ENCODE measurements around the gene COL6A5.
"Not testable (repeated sequence)": the region's sequence is repeated elsewhere in the genome, so short reads cannot be mapped to it uniquely, and the experiment has no call there.

Gene COL6A5

GRCh38 chr3:130345487-130346079, at the start of gene COL6A5:
Gene COL6A5 (plus strand): TSS chr3:130345672. CDS start chr3:130373639, 27,967 bp downstream.
- H3K9me3 Mint-ChIP-seq: peaks cover 2% of the 10 kb centered on the region
- no peak within 1 kb of the TSS for H3K27ac Mint-ChIP-seq
- no peaks in the 10 kb centered on the region for H3K36me3 Mint-ChIP-seq
- ATAC-seq (no peak), DNase-seq (ENCODE audit: low spot score in 2 of 2) (no peak)
- H3K4me3 Mint-ChIP-seq: no peak within 1 kb of the TSS
- no peaks in the 10 kb centered on the region for H3K4me1 Mint-ChIP-seq

- Mint-ChIP-seq H3K4me1 (no peaks in the 10 kb centered on the region), H3K27ac (no peak overlapping the region), H3K4me3 (no peak overlapping the region), H3K36me3 (no peaks in the 10 kb centered on the region), H3K9me3 (no peaks in the 10 kb centered on the region)
- ATAC-seq (no peak), DNase-seq (ENCODE audit: low spot score in 2 of 2) (no peak)
These were observed 45.9 kb upstream of the COL6A5 start for GRCh38 chr3:130299531-130299930.

- Mint-ChIP-seq H3K27ac (no peak overlapping the region), H3K4me1 (no peaks in the 10 kb centered on the region), H3K4me3 (no peak overlapping the region), H3K36me3 (no peaks in the 10 kb centered on the region), H3K9me3 (no peaks in the 10 kb centered on the region)
- no peak for ATAC-seq
- DNase-seq (ENCODE audit: low spot score in 2 of 2): no peak
These were observed 44.6 kb upstream of the COL6A5 start for GRCh38 chr3:130300888-130301287.

GRCh38 chr3:130310109-130310508, 35.4 kb upstream of the COL6A5 start:
- Mint-ChIP-seq H3K4me1 (no peaks in the 10 kb centered on the region), H3K36me3 (no peaks in the 10 kb centered on the region), H3K4me3 (no peak overlapping the region), H3K27ac (no peak overlapping the region), H3K9me3 (no peaks in the 10 kb centered on the region)
- DNase-seq (ENCODE audit: low spot score in 2 of 2) (no peak), ATAC-seq (no peak)

- Mint-ChIP-seq H3K27ac (no peak overlapping the region), H3K9me3 (no peaks in the 10 kb centered on the region), H3K36me3 (no peaks in the 10 kb centered on the region), H3K4me1 (no peaks in the 10 kb centered on the region), H3K4me3 (no peak overlapping the region)
- ATAC-seq (no peak), DNase-seq (ENCODE audit: low spot score in 2 of 2) (no peak)
These were observed 33.1 kb upstream of the COL6A5 start for GRCh38 chr3:130312374-130312773.

- H3K36me3 Mint-ChIP-seq: no peaks in the 10 kb centered on the region
- H3K4me1 Mint-ChIP-seq: no peaks in the 10 kb centered on the region
- no peak overlapping the region for H3K4me3 Mint-ChIP-seq
- no peaks in the 10 kb centered on the region for H3K9me3 Mint-ChIP-seq
- DNase-seq (ENCODE audit: low spot score in 2 of 2) (no peak), ATAC-seq (no peak)
- no peak overlapping the region for H3K27ac Mint-ChIP-seq
These were observed 29.3 kb upstream of the COL6A5 start for GRCh38 chr3:130316169-130316568.

- Mint-ChIP-seq H3K4me3 (no peak overlapping the region), H3K9me3 (peaks cover 4% of the 10 kb centered on the region), H3K27ac (no peak overlapping the region), H3K4me1 (no peaks in the 10 kb centered on the region), H3K36me3 (no peaks in the 10 kb centered on the region)
- ATAC-seq (no peak), DNase-seq (ENCODE audit: low spot score in 2 of 2) (no peak)
These were observed 22.0 kb upstream of the COL6A5 start for GRCh38 chr3:130323503-130323902.

- Mint-ChIP-seq H3K4me3 (no peak overlapping the region), H3K27ac (no peak overlapping the region), H3K36me3 (no peaks in the 10 kb centered on the region), H3K9me3 (peaks cover 7% of the 10 kb centered on the region), H3K4me1 (no peaks in the 10 kb centered on the region)
- ATAC-seq (no peak), DNase-seq (ENCODE audit: low spot score in 2 of 2) (no peak)
These were observed 4.7 kb upstream of the COL6A5 start for GRCh38 chr3:130340766-130341165.

- Mint-ChIP-seq H3K27ac (no peak overlapping the region), H3K36me3 (no peaks in the 10 kb centered on the region)
- peak; percentile 76 for ATAC-seq
These were observed 4.1 kb upstream of the COL6A5 start for GRCh38 chr3:130341388-130341787.

GRCh38 chr3:130341882-130342281, 3.6 kb upstream of the COL6A5 start:
- no peak overlapping the region for H3K4me3 Mint-ChIP-seq
- H3K4me1 Mint-ChIP-seq: no peaks in the 10 kb centered on the region
- no peaks in the 10 kb centered on the region for H3K36me3 Mint-ChIP-seq
- no peak for DNase-seq (ENCODE audit: low spot score in 2 of 2)
- no peak overlapping the region for H3K27ac Mint-ChIP-seq
- no peak for ATAC-seq
- H3K9me3 Mint-ChIP-seq: peaks cover 7% of the 10 kb centered on the region

More at GRCh38 chr3:130341388-130341787, 4.1 kb upstream of the COL6A5 start:
- no peak overlapping the region for H3K4me3 Mint-ChIP-seq
- no peak for DNase-seq (ENCODE audit: low spot score in 2 of 2)
- H3K9me3 Mint-ChIP-seq: peaks cover 7% of the 10 kb centered on the region
- H3K4me1 Mint-ChIP-seq: no peaks in the 10 kb centered on the region

- ATAC-seq: no peak
- no peak for DNase-seq (ENCODE audit: low spot score in 2 of 2)
- Mint-ChIP-seq H3K4me1 (no peaks in the 10 kb centered on the region), H3K9me3 (peaks cover under 1% of the 10 kb centered on the region), H3K4me3 (no peak overlapping the region), H3K36me3 (no peaks in the 10 kb centered on the region), H3K27ac (no peak overlapping the region)
These were observed 2.4 kb upstream of the COL6A5 start for GRCh38 chr3:130342821-130343661.

- H3K9me3 Mint-ChIP-seq; ATAC-seq; H3K27ac Mint-ChIP-seq; H3K36me3 Mint-ChIP-seq; H3K4me3 Mint-ChIP-seq; DNase-seq (ENCODE audit: low spot score in 2 of 2); H3K4me1 Mint-ChIP-seq: not testable (repeated sequence)
These were observed 2.8 kb downstream of the COL6A5 start for GRCh38 chr3:130348258-130348657.

GRCh38 chr3:130354430-130354829, 9.0 kb downstream of the COL6A5 start:
- no peaks in the 10 kb centered on the region for H3K4me1 Mint-ChIP-seq
- DNase-seq (ENCODE audit: low spot score in 2 of 2) (no peak), ATAC-seq (peak; percentile 70)
- no peaks in the 10 kb centered on the region for H3K9me3 Mint-ChIP-seq
- no peak overlapping the region for H3K4me3 Mint-ChIP-seq
- no peak overlapping the region for H3K27ac Mint-ChIP-seq
- H3K36me3 Mint-ChIP-seq: no peaks in the 10 kb centered on the region

- no peak overlapping the region for H3K27ac Mint-ChIP-seq
- H3K4me3 Mint-ChIP-seq: no peak overlapping the region
- DNase-seq (ENCODE audit: low spot score in 2 of 2): no peak
- H3K9me3 Mint-ChIP-seq: peaks cover 3% of the 10 kb centered on the region
- H3K4me1 Mint-ChIP-seq: no peaks in the 10 kb centered on the region
- no peaks in the 10 kb centered on the region for H3K36me3 Mint-ChIP-seq
- ATAC-seq: no peak
These were observed 28.6 kb downstream of the COL6A5 start for GRCh38 chr3:130374033-130374432.

- Mint-ChIP-seq H3K9me3 (peaks cover 3% of the 10 kb centered on the region), H3K4me1 (no peaks in the 10 kb centered on the region), H3K4me3 (no peak overlapping the region), H3K27ac (no peak overlapping the region), H3K36me3 (no peaks in the 10 kb centered on the region)
- ATAC-seq: peak; percentile 19
- no peak for DNase-seq (ENCODE audit: low spot score in 2 of 2)
These were observed 29.4 kb downstream of the COL6A5 start for GRCh38 chr3:130374908-130375307.
